ENCODE data around the gene CBX3.
A peak's percentile ranks its signal among the peaks of the same experiment; 100 is the strongest.

The CBX3 gene

GRCh38 chr7:26188206-26188956 lies 13.2 kb upstream of the CBX3 start:
- DNase-seq (ENCODE audit: low spot score) (no peak), ATAC-seq (ENCODE audit: low read depth) (0 out of 3 replicates have a peak, but pooled peaks have one; percentile 3)
- peaks cover 84% of the 10 kb centered on the region for H3K36me3 ChIP-seq (ENCODE audit: low read depth)
- H3K9me3 ChIP-seq (ENCODE audit: severe bottlenecking), result no peaks in the 10 kb centered on the region
- H3K4me3 ChIP-seq (ENCODE audit: severe bottlenecking), result no peak overlapping the region
- TF ChIP-seq CTCF (IDR thresholded peaks at IDR 0.05; ENCODE audit: poor library complexity, severe bottlenecking), result no peak
- H3K27me3 ChIP-seq (ENCODE audit: insufficient read depth, poor library complexity, severe bottlenecking), result no peaks in the 10 kb centered on the region
- H3K27ac ChIP-seq (ENCODE audit: poor library complexity, severe bottlenecking), result no peak overlapping the region
- no peaks in the 10 kb centered on the region for H3K4me1 ChIP-seq (ENCODE audit: insufficient read depth, poor library complexity, severe bottlenecking)

- no peak for DNase-seq (ENCODE audit: low spot score)
- no peaks in the 10 kb centered on the region for H3K9me3 ChIP-seq (ENCODE audit: severe bottlenecking)
- TF ChIP-seq CTCF (IDR thresholded peaks at IDR 0.05; ENCODE audit: poor library complexity, severe bottlenecking), result no peak
- no peak for ATAC-seq (ENCODE audit: low read depth)
- peaks cover 91% of the 10 kb centered on the region for H3K36me3 ChIP-seq (ENCODE audit: low read depth)
- H3K4me3 ChIP-seq (ENCODE audit: severe bottlenecking), result no peak overlapping the region
- H3K27me3 ChIP-seq (ENCODE audit: insufficient read depth, poor library complexity, severe bottlenecking), result no peaks in the 10 kb centered on the region
- no peak overlapping the region for H3K27ac ChIP-seq (ENCODE audit: poor library complexity, severe bottlenecking)
- H3K4me1 ChIP-seq (ENCODE audit: insufficient read depth, poor library complexity, severe bottlenecking), result no peaks in the 10 kb centered on the region
Measured at GRCh38 chr7:26188957-26189541, 12.5 kb upstream of the CBX3 start.

GRCh38 chr7:26189697-26190096 lies 11.8 kb upstream of the CBX3 start:
- DNase-seq (ENCODE audit: low spot score), result no peak
- Histone ChIP-seq H3K9me3 (ENCODE audit: severe bottlenecking) (no peaks in the 10 kb centered on the region), H3K36me3 (ENCODE audit: low read depth) (peaks cover 96% of the 10 kb centered on the region), H3K27me3 (ENCODE audit: insufficient read depth, poor library complexity, severe bottlenecking) (no peaks in the 10 kb centered on the region), H3K4me1 (ENCODE audit: insufficient read depth, poor library complexity, severe bottlenecking) (no peaks in the 10 kb centered on the region), H3K27ac (ENCODE audit: poor library complexity, severe bottlenecking) (no peak overlapping the region), H3K4me3 (ENCODE audit: severe bottlenecking) (no peak overlapping the region)
- ATAC-seq (ENCODE audit: low read depth), result no peak
- no peak for TF ChIP-seq CTCF (IDR thresholded peaks at IDR 0.05; ENCODE audit: poor library complexity, severe bottlenecking)

- H3K27me3 ChIP-seq (ENCODE audit: insufficient read depth, poor library complexity, severe bottlenecking), result no peaks in the 10 kb centered on the region
- no peaks in the 10 kb centered on the region for H3K9me3 ChIP-seq (ENCODE audit: severe bottlenecking)
- H3K36me3 ChIP-seq (ENCODE audit: low read depth), result peaks cover 97% of the 10 kb centered on the region
- TF ChIP-seq CTCF (IDR thresholded peaks at IDR 0.05; ENCODE audit: poor library complexity, severe bottlenecking), result no peak
- DNase-seq (ENCODE audit: low spot score) (no peak), ATAC-seq (ENCODE audit: low read depth) (no peak)
- H3K4me1 ChIP-seq (ENCODE audit: insufficient read depth, poor library complexity, severe bottlenecking), result peaks cover 4% of the 10 kb centered on the region
- no peak overlapping the region for H3K27ac ChIP-seq (ENCODE audit: poor library complexity, severe bottlenecking)
- no peak overlapping the region for H3K4me3 ChIP-seq (ENCODE audit: severe bottlenecking)
Measured at GRCh38 chr7:26190417-26190869, 11.1 kb upstream of the CBX3 start.
